NB4 (cell line): ENCODE data around the gene AEBP2.
A peak's percentile ranks its signal among the peaks of the same experiment; 100 is the strongest.

Source experiments
- DNase-seq: peaks from one replicate; pipeline ENCODE4 v3.0.0; 2010; ENCODE audit warnings: low read depth
- H3K4me3 ChIP-seq: one replicate; pipeline ENCODE4 v1.5.1; 2011; ENCODE audit warnings: mild to moderate bottlenecking, low read depth, low read length, moderate library complexity
- CTCF ChIP-seq: IDR thresholded peaks from one replicate; pipeline ENCODE4 v1.5.1; 2012; ENCODE audit warnings: low read depth, low read length
- MAX ChIP-seq: IDR thresholded peaks from 2 replicates; pipeline ENCODE4 v1.6.1; 2011; ENCODE audit warnings: low read depth, low read length
- MYC ChIP-seq: IDR thresholded peaks from 2 replicates; pipeline ENCODE4 v1.6.1; 2011; ENCODE audit warnings: low read depth, low read length
- POLR2A ChIP-seq: IDR thresholded peaks from 2 replicates; pipeline ENCODE4 v1.6.1; 2011; ENCODE audit warnings: mild to moderate bottlenecking; ENCODE audit not compliant: insufficient read length; ENCODE audit errors: extremely low read depth

The AEBP2 gene

GRCh38 chr12:19482551-19483109 is 43.3 kb downstream of the AEBP2 start:
- H3K4me3 ChIP-seq: no peak overlapping the region
- DNase-seq: peak; percentile 89
- TF ChIP-seq CTCF (no peak), MAX (peak; percentile 62; the same call in 1 of the 2 replicates), POLR2A (no peak), MYC (peak; percentile 33; the same call in 1 of the 2 replicates)

GRCh38 chr12:19483727-19484126 is 44.4 kb downstream of the AEBP2 start:
- TF ChIP-seq POLR2A: no peak
- no peak for TF ChIP-seq MAX
- no peak for TF ChIP-seq CTCF
- TF ChIP-seq MYC: no peak
- no peak for DNase-seq

GRCh38 chr12:19484738-19485137 is 45.4 kb downstream of the AEBP2 start:
- DNase-seq: no peak
- H3K4me3 ChIP-seq: no peak overlapping the region
- no peak for TF ChIP-seq MYC
- no peak for TF ChIP-seq MAX
- TF ChIP-seq POLR2A: no peak
- TF ChIP-seq CTCF: no peak

More at GRCh38 chr12:19483727-19484126, 44.4 kb downstream of the AEBP2 start:
- no peak overlapping the region for H3K4me3 ChIP-seq

- DNase-seq: no peak
- no peak for TF ChIP-seq POLR2A
- no peak for TF ChIP-seq MAX
- TF ChIP-seq MYC: no peak
- no peak for TF ChIP-seq CTCF
- no peak overlapping the region for H3K4me3 ChIP-seq
These were observed 45.9 kb downstream of the AEBP2 start for GRCh38 chr12:19485240-19485639.

GRCh38 chr12:19489168-19489567 is 49.9 kb downstream of the AEBP2 start:
- DNase-seq: no peak
- no peak for TF ChIP-seq CTCF
- TF ChIP-seq MAX: no peak
- H3K4me3 ChIP-seq: no peak overlapping the region

- TF ChIP-seq POLR2A: no peak
- no peak overlapping the region for H3K4me3 ChIP-seq
- DNase-seq: no peak
These were observed 51.6 kb downstream of the AEBP2 start for GRCh38 chr12:19490908-19491307.
